B cell (primary cell): ENCODE measurements around the gene SPPL2B. TPM values are rescaled to one million over a fixed set of nuclear protein-coding genes. Genes with fewer than 3 reads are reported as not detected.

Source experiments
- ATAC-seq: fragments of 200-7000 bp; cut with Tn5 transposase; one replicate; pipeline ENCODE4 v1.10.0; 2021; ENCODE audit warnings: low read depth, mild to moderate bottlenecking, moderate number of reproducible peaks, moderate library complexity
- CTCF ChIA-PET: fragments of 350-600 bp; sonication (Branson Sonifier 250); formaldehyde crosslinking; loops from one replicate; lab custom pipeline; 2021; ENCODE audit warnings: antibody characterized with exemption, inconsistent platforms; lab: Charles Lee
- POLR2A ChIA-PET: fragments of 350-600 bp; sonication (Branson Sonifier 250); formaldehyde crosslinking; loops from one replicate; lab custom pipeline; 2021; ENCODE audit warnings: antibody characterized with exemption; lab: Charles Lee
- DNase-seq: peaks from one replicate; pipeline ENCODE4 v3.0.0; 2013
- H2AFZ ChIP-seq: 2 replicates; pipeline ENCODE4 v1.6.1; 2012; ENCODE audit warnings: mild to moderate bottlenecking, low read depth, low read length; ENCODE audit not compliant: insufficient read depth, poor library complexity, severe bottlenecking
- H3K27ac ChIP-seq, 2 donors: 1 replicate in 1 of 2; 2 replicates in 1 of 2; pipeline ENCODE4 v1.5.1; 2012 to 2013; ENCODE audit warnings: low read length in 2 of 2, mild to moderate bottlenecking in 2 of 2, moderate library complexity in 1 of 2
- H3K27me3 ChIP-seq, 4 experiments: fragments of 200-600 bp in 1 of 4; sonication (generic) in 1 of 4; replicated peaks in 1 of 4; 1 replicate in 2 of 4; 2 replicates in 2 of 4; pipeline versions ENCODE4 v1.6.1 to v1.7.0; 2013 to 2016; ENCODE audit warnings: low read length in 3 of 4, mild to moderate bottlenecking in 2 of 4, mixed read lengths in 1 of 4, moderate library complexity in 1 of 4; ENCODE audit not compliant: insufficient read depth in 4 of 4, control insufficient read depth in 3 of 4; ENCODE audit errors: control extremely low read depth in 1 of 4
- H3K36me3 ChIP-seq, 2 experiments: replicated peaks in 1 of 2; 1 replicate in 1 of 2; 2 replicates in 1 of 2; pipeline versions ENCODE4 v1.6.1 to v1.7.1; 2013; ENCODE audit warnings: low read length in 1 of 2; ENCODE audit not compliant: insufficient read depth in 2 of 2, control insufficient read depth in 1 of 2; ENCODE audit errors: control extremely low read depth in 1 of 2, extremely low read depth in 1 of 2
- H3K4me1 ChIP-seq, 2 donors: fragments of 200-600 bp in 1 of 2; sonication (generic) in 1 of 2; 1 replicate in 1 of 2; 2 replicates in 1 of 2; pipeline versions ENCODE4 v1.5.1 to v1.6.1; 2013 to 2017; ENCODE audit warnings: low read length in 2 of 2; ENCODE audit not compliant: control insufficient read depth in 2 of 2, insufficient read depth in 2 of 2
- H3K4me2 ChIP-seq: replicated peaks from 2 replicates; pipeline ENCODE3; 2012; ENCODE audit warnings: mild to moderate bottlenecking, low read depth, low read length; ENCODE audit not compliant: poor library complexity, severe bottlenecking
- H3K4me3 ChIP-seq, 5 experiments: fragments of 200-600 bp in 1 of 5; sonication (generic) in 1 of 5; 1 replicate in 3 of 5; 2 replicates in 2 of 5; pipeline versions ENCODE4 v1.5.1 to v1.7.0; 2011 to 2016; ENCODE audit warnings: low read length in 4 of 5, mild to moderate bottlenecking in 4 of 5, low read depth in 2 of 5, control low read depth in 1 of 5, moderate library complexity in 1 of 5; ENCODE audit not compliant: insufficient read depth in 1 of 5; ENCODE audit errors: control extremely low read depth in 1 of 5, extremely low read depth in 1 of 5
- H3K79me2 ChIP-seq: fragments of 200-600 bp; sonication (generic); one replicate; pipeline ENCODE4 v1.6.0; 2016; ENCODE audit warnings: low read length; ENCODE audit not compliant: control insufficient read depth, insufficient read depth
- H3K9ac ChIP-seq: fragments of 200-600 bp; sonication (generic); 2 replicates; pipeline ENCODE4 v1.6.1; 2017; ENCODE audit warnings: mild to moderate bottlenecking, low read length, moderate library complexity
- H3K9me3 ChIP-seq, 3 donors: one replicate each; pipeline versions ENCODE4 v1.6.1 to v1.7.1; 2013; ENCODE audit warnings: low read length in 2 of 3; ENCODE audit not compliant: control insufficient read depth in 2 of 3, insufficient read depth in 1 of 3; ENCODE audit errors: control extremely low read depth in 1 of 3
- H4K20me1 ChIP-seq: 2 replicates; pipeline ENCODE4 v1.6.0; 2012; ENCODE audit warnings: mild to moderate bottlenecking, low read length; ENCODE audit not compliant: insufficient read depth, control insufficient read depth, poor library complexity, severe bottlenecking
- H3K27ac Mint-ChIP-seq: one replicate; pipeline ENCODE4 v1.8.0; 2021; ENCODE audit warnings: mixed read lengths
- H3K27me3 Mint-ChIP-seq: one replicate; pipeline ENCODE4 v1.8.0; 2021; ENCODE audit warnings: mixed read lengths
- H3K4me1 Mint-ChIP-seq: one replicate; pipeline ENCODE4 v1.8.0; 2021; ENCODE audit warnings: mixed read lengths
- H3K4me3 Mint-ChIP-seq: one replicate; pipeline ENCODE4 v1.8.0; 2021; ENCODE audit warnings: mixed read lengths
- H3K9me3 Mint-ChIP-seq: one replicate; pipeline ENCODE4 v1.8.0; 2022; ENCODE audit warnings: mixed read lengths; ENCODE audit not compliant: insufficient read depth
- CTCF ChIP-seq: fragments of 200-600 bp; IDR thresholded peaks from one replicate; pipeline ENCODE4 v1.8.0; 2022; ENCODE audit warnings: antibody characterized with exemption, mild to moderate bottlenecking
- EZH2 ChIP-seq: IDR thresholded peaks from 2 replicates; pipeline ENCODE4 v1.6.1; 2012; ENCODE audit warnings: borderline replicate concordance, low read depth, mild to moderate bottlenecking, moderate library complexity, low read length; ENCODE audit not compliant: insufficient read depth, poor library complexity, severe bottlenecking
- WGBS: methylation state at CpG from one replicate; pipeline ENCODE4 v1.1.5; 2013; ENCODE audit warnings: missing lambda C conversion rate; ENCODE audit not compliant: insufficient coverage; 5-methylcytosine and 5-hydroxymethylcytosine counted together
- intact Hi-C: fragments of 100-400 bp; cut with micrococcal nuclease; formaldehyde crosslinking; loops from one replicate; pipeline ENCODE4 v1.10.0; 2022
- polyA plus RNA-seq: library from polyadenylated mRNA; depleted of rRNA; stranded (reverse); fragments of >200 nt; gene quantifications from 2 replicates; pipeline ENCODE4 v1.2.3, GENCODE V29; 2012
- total RNA-seq, 2 donors: library from RNA; stranded (reverse); fragments of 120-200 nt in 1 of 2; gene quantifications; 1 replicate in 1 of 2; 2 replicates in 1 of 2; pipeline versions ENCODE4 v1.2.3 to v1.2.4, GENCODE V29; 2013 to 2022

The SPPL2B gene
- total and polyA plus RNA-seq, 2 donors (not counting 1 experiment from before 2014, with no cell fraction given) = 415 to 479 TPM

GRCh38 chr19:2357279-2358206 is 29.1 kb downstream of the SPPL2B start:
- Mint-ChIP-seq H3K4me3 (no peak overlapping the region), H3K9me3 (no peaks in the 10 kb centered on the region), H3K4me1 (peaks cover 5% of the 10 kb centered on the region), H3K27ac (no peak overlapping the region), H3K27me3 (peaks cover 6% of the 10 kb centered on the region)
- Histone ChIP-seq H3K27ac (no peak overlapping the region), H4K20me1 (no peaks in the 10 kb centered on the region), H3K9ac (no peak overlapping the region), H3K4me2 (no peak overlapping the region), H2AFZ (no peak overlapping the region), H3K9me3 (no peaks in the 10 kb centered on the region), H3K27me3 (peaks cover 0 to 20% (median 10%) of the 10 kb centered on the region in 4 experiments), H3K4me1 (peaks cover 6 to 16% of the 10 kb centered on the region in 2 donors), H3K4me3 (no peak overlapping the region), H3K79me2 (peaks cover 1% of the 10 kb centered on the region), H3K36me3 (peaks cover 0 to 13% of the 10 kb centered on the region in 2 experiments)
- TF ChIP-seq EZH2 (no peak), CTCF (no peak)
- no peak for ATAC-seq
- intact Hi-C loops = no loop called here
- WGBS = 98% methylated on average over 3 of the region's 3 CpGs
- ChIA-PET CTCF (interaction anchor here (0.6 kb wide), 1 partner anchor 122 kb away, joined by 3 read pairs; no protein-coding TSS in a partner anchor), POLR2A (no interaction called here)
- DNase-seq = no peak
